Measurements from ENCODE around the gene MAP3K13.

GRCh38 chr3:185327062-185327461 is 35.9 kb upstream of the MAP3K13 start:
- TF ChIP-seq CTCF (optimal IDR thresholded peaks at IDR 0.05 in 1 of 3, IDR thresholded peaks at IDR 0.05 in 1 of 3, conservative IDR thresholded peaks at IDR 0.05 in 1 of 3; ENCODE audit: extremely low read depth in 1 of 3, insufficient read depth in 2 of 3, low read length in 3 of 3) (no peak), EZH2 (IDR thresholded peaks at IDR 0.05; ENCODE audit: low read length) (no peak)
